ENCODE results near the gene PPP1R12C.

DNA sequence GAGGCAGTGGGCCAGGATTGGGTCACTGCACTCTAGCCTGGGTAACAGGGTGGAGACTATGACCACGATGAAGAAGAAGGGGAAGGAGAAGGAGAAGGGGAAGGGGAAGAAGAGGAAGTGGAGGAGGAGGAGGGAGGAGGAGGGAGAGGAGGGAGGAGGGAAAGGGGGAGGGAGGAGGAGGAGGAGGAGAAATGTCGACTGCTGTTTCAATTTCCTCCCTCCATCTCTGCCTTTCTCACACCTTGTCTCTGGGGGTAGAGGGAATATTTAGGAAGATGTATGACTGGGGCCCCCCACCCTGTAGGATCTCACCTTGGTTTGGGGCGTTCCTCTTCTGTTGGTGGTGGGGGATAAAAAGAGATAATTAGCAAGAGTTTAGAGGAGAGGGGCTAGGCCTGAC is 27.8 kb upstream of the PPP1R12C start:
- TF ChIP-seq POLR2A (IDR thresholded peaks at IDR 0.05), result no peak
- no peak for TF ChIP-seq CTCF (IDR thresholded peaks at IDR 0.05)
- TF ChIP-seq EP300 (IDR thresholded peaks at IDR 0.05), result no peak
- TF ChIP-seq POLR2AphosphoS5 (IDR thresholded peaks at IDR 0.05), result no peak
